ENCODE results near the gene ANXA6.

The ANXA6 gene

DNA sequence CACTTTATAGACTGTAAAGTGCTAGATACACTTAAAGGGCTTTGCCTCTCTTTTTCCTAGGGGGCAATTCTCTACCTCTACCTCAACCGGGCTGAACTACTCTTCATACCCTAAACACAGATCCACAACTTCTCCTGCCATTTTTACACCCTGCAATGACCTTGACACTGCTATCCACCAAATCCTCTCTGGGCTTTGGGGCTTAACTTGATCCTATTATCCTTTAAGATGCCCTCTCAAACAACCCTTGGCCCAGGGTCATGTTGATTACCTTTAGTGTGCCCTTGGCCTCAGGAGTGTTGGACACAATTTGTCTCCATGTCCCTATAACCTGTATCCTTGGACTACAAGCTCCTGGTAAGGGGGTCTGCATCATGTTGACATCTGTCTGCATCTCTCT is 19.5 kb downstream of the ANXA6 start:
- Histone ChIP-seq H3K27me3 (ENCODE audit: insufficient read depth, poor library complexity, severe bottlenecking) (no peaks in the 10 kb centered on the region), H3K4me3 (replicated peaks; ENCODE audit: insufficient read depth, low read length) (no peak overlapping the region), H3K27ac (replicated peaks) (no peak overlapping the region)
- no peak for DNase-seq (ENCODE audit: low read depth in 1 of 2, low spot score in 1 of 2)
- TF ChIP-seq GABPA (IDR thresholded peaks at IDR 0.05; ENCODE audit: low read depth) (no peak), POLR2AphosphoS5 (IDR thresholded peaks at IDR 0.05; ENCODE audit: low read depth) (no peak), CTCF (IDR thresholded peaks at IDR 0.05; ENCODE audit: insufficient read depth, low read length) (no peak), SPI1 (IDR thresholded peaks at IDR 0.05; ENCODE audit: borderline replicate concordance, low read depth) (no peak)
- TF ChIP-seq, protein P1, sequence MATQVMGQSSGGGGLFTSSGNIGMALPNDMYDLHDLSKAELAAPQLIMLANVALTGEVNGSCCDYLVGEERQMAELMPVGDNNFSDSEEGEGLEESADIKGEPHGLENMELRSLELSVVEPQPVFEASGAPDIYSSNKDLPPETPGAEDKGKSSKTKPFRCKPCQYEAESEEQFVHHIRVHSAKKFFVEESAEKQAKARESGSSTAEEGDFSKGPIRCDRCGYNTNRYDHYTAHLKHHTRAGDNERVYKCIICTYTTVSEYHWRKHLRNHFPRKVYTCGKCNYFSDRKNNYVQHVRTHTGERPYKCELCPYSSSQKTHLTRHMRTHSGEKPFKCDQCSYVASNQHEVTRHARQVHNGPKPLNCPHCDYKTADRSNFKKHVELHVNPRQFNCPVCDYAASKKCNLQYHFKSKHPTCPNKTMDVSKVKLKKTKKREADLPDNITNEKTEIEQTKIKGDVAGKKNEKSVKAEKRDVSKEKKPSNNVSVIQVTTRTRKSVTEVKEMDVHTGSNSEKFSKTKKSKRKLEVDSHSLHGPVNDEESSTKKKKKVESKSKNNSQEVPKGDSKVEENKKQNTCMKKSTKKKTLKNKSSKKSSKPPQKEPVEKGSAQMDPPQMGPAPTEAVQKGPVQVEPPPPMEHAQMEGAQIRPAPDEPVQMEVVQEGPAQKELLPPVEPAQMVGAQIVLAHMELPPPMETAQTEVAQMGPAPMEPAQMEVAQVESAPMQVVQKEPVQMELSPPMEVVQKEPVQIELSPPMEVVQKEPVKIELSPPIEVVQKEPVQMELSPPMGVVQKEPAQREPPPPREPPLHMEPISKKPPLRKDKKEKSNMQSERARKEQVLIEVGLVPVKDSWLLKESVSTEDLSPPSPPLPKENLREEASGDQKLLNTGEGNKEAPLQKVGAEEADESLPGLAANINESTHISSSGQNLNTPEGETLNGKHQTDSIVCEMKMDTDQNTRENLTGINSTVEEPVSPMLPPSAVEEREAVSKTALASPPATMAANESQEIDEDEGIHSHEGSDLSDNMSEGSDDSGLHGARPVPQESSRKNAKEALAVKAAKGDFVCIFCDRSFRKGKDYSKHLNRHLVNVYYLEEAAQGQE (IDR thresholded peaks at IDR 0.05; ENCODE audit: insufficient replicate concordance, low read depth) = no peak

DNA sequence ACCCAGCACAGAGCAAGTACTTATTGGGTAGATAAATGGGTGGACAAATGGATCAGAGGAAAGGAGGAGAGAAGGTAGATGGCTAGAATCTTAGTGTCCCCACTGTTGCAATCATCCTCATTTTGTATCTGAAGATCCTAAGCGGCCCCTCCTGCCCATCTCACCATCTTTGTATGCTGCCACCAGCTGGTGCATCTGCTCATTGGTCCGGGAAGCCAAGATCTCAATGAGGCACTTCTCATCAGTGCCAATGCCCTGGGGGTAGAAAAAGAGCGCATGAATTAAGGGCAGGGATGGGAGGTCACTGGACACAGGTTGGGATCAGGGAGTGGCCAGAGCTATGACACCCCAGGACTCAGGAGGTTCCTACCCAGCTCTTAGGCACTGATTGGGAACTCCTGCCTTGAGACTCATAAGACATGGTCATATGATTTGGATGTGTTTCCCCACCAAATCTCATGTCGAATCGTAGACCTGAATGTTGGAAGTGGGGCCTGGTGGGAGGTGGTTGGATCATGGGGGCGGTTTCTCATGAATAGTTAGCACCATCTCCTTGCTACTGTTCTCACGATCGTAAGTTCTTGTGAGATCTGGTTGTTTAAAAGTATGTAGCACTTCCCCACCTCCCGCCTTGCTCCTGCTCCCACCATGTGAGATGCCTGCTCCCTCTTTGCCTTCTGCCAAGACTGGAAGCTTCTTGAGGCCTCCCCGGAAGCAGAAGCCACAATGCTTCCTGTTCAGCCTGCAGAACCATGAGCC is 20.3 kb downstream of the ANXA6 start:
- no peaks in the 10 kb centered on the region for H3K27me3 ChIP-seq (ENCODE audit: insufficient read depth, poor library complexity, severe bottlenecking)
- no peak for TF ChIP-seq SPI1 (IDR thresholded peaks at IDR 0.05; ENCODE audit: borderline replicate concordance, low read depth)
- TF ChIP-seq POLR2AphosphoS5 (IDR thresholded peaks at IDR 0.05; ENCODE audit: low read depth) = no peak
- TF ChIP-seq, protein P1 (IDR thresholded peaks at IDR 0.05; ENCODE audit: insufficient replicate concordance, low read depth) = no peak
- TF ChIP-seq CTCF (IDR thresholded peaks at IDR 0.05; ENCODE audit: insufficient read depth, low read length) = no peak
- TF ChIP-seq GABPA (IDR thresholded peaks at IDR 0.05; ENCODE audit: low read depth) = no peak
- no peak for DNase-seq (ENCODE audit: low read depth in 1 of 2, low spot score in 1 of 2)
- H3K27ac ChIP-seq (replicated peaks) = no peak overlapping the region
- no peak overlapping the region for H3K4me3 ChIP-seq (replicated peaks; ENCODE audit: insufficient read depth, low read length)

GRCh38 chr5:151134228-151134627 is 23.4 kb downstream of the ANXA6 start:
- TF ChIP-seq CTCF (IDR thresholded peaks at IDR 0.05; ENCODE audit: insufficient read depth, low read length) (no peak), POLR2AphosphoS5 (IDR thresholded peaks at IDR 0.05; ENCODE audit: low read depth) (no peak), SPI1 (IDR thresholded peaks at IDR 0.05; ENCODE audit: borderline replicate concordance, low read depth) (no peak), GABPA (IDR thresholded peaks at IDR 0.05; ENCODE audit: low read depth) (no peak)
- TF ChIP-seq, protein P1 (IDR thresholded peaks at IDR 0.05; ENCODE audit: insufficient replicate concordance, low read depth) = no peak
- no peak for DNase-seq (ENCODE audit: low read depth in 1 of 2, low spot score in 1 of 2)
- Histone ChIP-seq H3K4me3 (replicated peaks; ENCODE audit: insufficient read depth, low read length) (no peak overlapping the region), H3K27me3 (ENCODE audit: insufficient read depth, poor library complexity, severe bottlenecking) (no peaks in the 10 kb centered on the region), H3K27ac (replicated peaks) (no peak overlapping the region; the same call in 1 of the 2 replicates)
